Duodenal mucosa (tissue), 2 donors: ENCODE results near the gene BOD1L1.
"Not testable (repeated sequence)": the region's sequence is repeated elsewhere in the genome, so short reads cannot be mapped to it uniquely, and the experiment has no call there.

Experiments
- H3K27ac ChIP-seq: one replicate; pipeline ENCODE4 v1.7.0; 2013; ENCODE audit warnings: low read depth, low read length
- H3K27me3 ChIP-seq, 2 donors: one replicate each; pipeline ENCODE4 v1.7.0; 2013; ENCODE audit warnings: low read length in 2 of 2, control low read depth in 1 of 2; ENCODE audit not compliant: insufficient read depth in 2 of 2, control insufficient read depth in 1 of 2
- H3K36me3 ChIP-seq, 2 donors: one replicate each; pipeline ENCODE4 v1.7.0; 2013; ENCODE audit warnings: low read length in 2 of 2, control low read depth in 1 of 2; ENCODE audit not compliant: insufficient read depth in 2 of 2, control insufficient read depth in 1 of 2
- H3K4me1 ChIP-seq, 2 donors: one replicate each; pipeline ENCODE4 v1.7.0; 2013; ENCODE audit warnings: low read length in 2 of 2, control low read depth in 1 of 2; ENCODE audit not compliant: insufficient read depth in 2 of 2, control insufficient read depth in 1 of 2
- H3K4me3 ChIP-seq, 2 donors: one replicate each; pipeline ENCODE4 v1.7.0; 2013; ENCODE audit warnings: low read length in 2 of 2, low read depth in 1 of 2
- H3K9ac ChIP-seq, 2 donors: one replicate each; pipeline ENCODE4 v1.7.0; 2013; ENCODE audit warnings: low read length in 2 of 2, low read depth in 1 of 2
- H3K9me3 ChIP-seq, 2 donors: one replicate each; pipeline ENCODE4 v1.7.0; 2013; ENCODE audit warnings: low read length in 2 of 2, control low read depth in 1 of 2; ENCODE audit not compliant: control insufficient read depth in 1 of 2

The BOD1L1 gene

DNA sequence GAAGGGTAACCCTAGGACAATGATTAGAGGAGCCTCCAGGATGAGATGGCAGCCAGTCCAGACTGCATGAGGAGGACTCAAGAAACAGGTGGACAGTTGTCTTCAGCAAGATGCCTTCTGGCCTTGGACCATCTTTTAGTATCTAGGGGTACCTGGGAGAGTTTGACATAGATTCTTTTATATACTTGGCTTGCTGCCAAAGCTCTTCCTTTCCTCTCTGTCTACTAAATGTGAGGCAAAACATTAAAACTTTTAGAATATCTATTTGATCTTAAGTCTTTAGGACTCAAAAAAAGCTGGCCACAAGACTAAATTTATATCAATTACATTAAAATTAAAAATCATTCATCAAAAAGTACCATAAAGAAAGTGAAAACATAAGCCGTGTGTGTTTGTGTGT, 64.6 kb downstream of the BOD1L1 start:
- H3K36me3 ChIP-seq: peaks cover 0 to 4% of the 10 kb centered on the region in 2 donors
- H3K9me3 ChIP-seq: no peaks in the 10 kb centered on the region
- H3K9ac ChIP-seq: no peak overlapping the region
- H3K4me1 ChIP-seq: no peaks in the 10 kb centered on the region
- H3K4me3 ChIP-seq: no peak overlapping the region
- no peak overlapping the region for H3K27ac ChIP-seq
- H3K27me3 ChIP-seq: no peaks in the 10 kb centered on the region

DNA sequence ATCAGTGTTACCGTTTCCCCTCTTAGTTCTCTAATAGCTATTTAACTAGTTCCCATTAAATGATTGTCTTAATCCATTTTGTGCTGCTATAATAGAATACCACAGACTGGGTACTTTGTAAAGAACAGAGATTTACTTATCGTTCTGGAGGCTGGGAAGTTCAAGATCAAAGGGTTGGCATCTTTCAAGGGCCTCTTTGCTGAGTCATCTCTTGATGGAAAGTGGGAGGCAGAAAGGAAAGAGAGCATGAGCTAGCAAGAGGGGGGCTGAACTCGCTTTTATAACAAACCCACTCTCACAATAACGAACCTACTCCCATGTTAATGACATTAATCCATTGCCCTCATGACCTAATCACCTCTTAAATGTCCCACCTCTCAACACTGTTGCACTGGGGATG, 65.9 kb downstream of the BOD1L1 start:
- Histone ChIP-seq H3K9me3 (no peaks in the 10 kb centered on the region), H3K36me3 (no peaks in the 10 kb centered on the region), H3K27ac (no peak overlapping the region), H3K27me3 (no peaks in the 10 kb centered on the region), H3K9ac (no peak overlapping the region), H3K4me1 (no peaks in the 10 kb centered on the region), H3K4me3 (no peak overlapping the region)

DNA sequence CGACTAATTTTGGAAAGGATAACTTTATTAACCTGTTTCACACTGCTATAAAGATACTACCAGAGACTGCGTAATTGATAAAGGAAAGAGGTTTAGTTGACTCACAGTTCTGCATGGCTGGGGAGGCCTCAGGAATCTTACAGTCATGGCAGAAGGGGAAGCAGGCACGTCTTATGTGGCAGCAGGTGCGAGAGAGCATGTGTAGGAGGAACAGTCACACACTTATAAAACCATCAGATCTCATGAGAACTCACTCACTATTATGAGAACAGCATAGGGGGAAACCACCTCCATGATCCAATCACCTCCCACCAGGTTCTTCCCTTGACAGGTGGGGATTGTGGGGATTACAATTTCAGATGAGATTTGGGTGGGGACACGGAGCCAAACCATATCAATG, 67.4 kb downstream of the BOD1L1 start:
- H3K27ac ChIP-seq, H3K4me1 ChIP-seq, H3K36me3 ChIP-seq, H3K9me3 ChIP-seq, H3K9ac ChIP-seq, H3K4me3 ChIP-seq, H3K27me3 ChIP-seq: not testable (repeated sequence)

- Histone ChIP-seq H3K27ac (no peak overlapping the region), H3K4me3 (no peak overlapping the region), H3K9me3 (no peaks in the 10 kb centered on the region), H3K36me3 (no peaks in the 10 kb centered on the region), H3K27me3 (no peaks in the 10 kb centered on the region), H3K9ac (no peak overlapping the region), H3K4me1 (no peaks in the 10 kb centered on the region)
Observed at GRCh38 chr4:13559413-13559812, 68.1 kb downstream of the BOD1L1 start.

DNA sequence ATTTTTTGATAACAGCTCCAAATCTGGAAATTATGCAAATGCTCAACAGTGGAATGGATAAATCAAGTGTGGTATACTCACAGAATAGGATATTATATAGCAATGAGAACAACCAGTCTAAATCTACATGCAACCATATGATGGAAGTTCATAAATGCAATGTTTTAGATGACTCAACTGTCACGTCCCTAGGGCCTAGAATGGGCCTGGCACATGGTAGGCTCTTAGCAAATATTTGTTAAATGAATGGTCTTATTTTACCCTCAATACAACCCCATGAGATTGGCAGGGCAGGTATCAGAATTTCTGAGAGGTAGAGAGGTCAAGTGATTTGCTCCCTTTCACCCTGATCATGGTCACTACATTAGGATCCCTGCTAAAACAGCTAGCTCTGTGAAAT, 68.6 kb downstream of the BOD1L1 start:
- Histone ChIP-seq H3K9ac (no peak overlapping the region), H3K4me1 (no peaks in the 10 kb centered on the region), H3K27ac (no peak overlapping the region), H3K9me3 (no peaks in the 10 kb centered on the region), H3K27me3 (no peaks in the 10 kb centered on the region), H3K36me3 (no peaks in the 10 kb centered on the region), H3K4me3 (no peak overlapping the region)

DNA sequence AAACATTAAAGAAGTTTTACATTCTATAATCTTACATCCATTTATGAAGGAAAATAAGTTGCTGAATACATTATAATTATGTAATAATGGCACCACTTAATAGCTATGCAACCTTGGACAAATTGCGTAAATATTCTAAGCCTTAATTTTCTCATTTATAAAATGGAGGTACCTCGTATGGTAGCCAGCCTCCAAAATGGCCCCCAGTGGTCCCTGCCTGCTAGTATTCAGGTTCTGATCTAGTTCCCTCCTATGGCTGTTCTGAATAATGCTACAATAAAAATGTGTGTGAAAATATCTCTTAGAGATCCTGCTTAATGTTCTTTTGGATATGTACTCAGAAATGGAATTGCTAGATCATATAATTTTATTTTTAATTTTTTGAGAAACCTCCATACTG, 72.2 kb downstream of the BOD1L1 start:
- no peaks in the 10 kb centered on the region for H3K4me1 ChIP-seq
- no peaks in the 10 kb centered on the region for H3K9me3 ChIP-seq
- H3K9ac ChIP-seq: no peak overlapping the region
- peaks cover 0 to 3% of the 10 kb centered on the region in 2 donors for H3K27me3 ChIP-seq
- no peak overlapping the region for H3K4me3 ChIP-seq
- H3K36me3 ChIP-seq: no peaks in the 10 kb centered on the region
- no peak overlapping the region for H3K27ac ChIP-seq

GRCh38 chr4:13553081-13553480, 74.4 kb downstream of the BOD1L1 start:
- Histone ChIP-seq H3K4me1 (peaks cover 7% of the 10 kb centered on the region in 2 donors), H3K9me3 (no peaks in the 10 kb centered on the region), H3K27me3 (peaks cover 16 to 18% of the 10 kb centered on the region in 2 donors), H3K27ac (no peak overlapping the region), H3K36me3 (no peaks in the 10 kb centered on the region), H3K9ac (no peak overlapping the region), H3K4me3 (no peak overlapping the region)

GRCh38 chr4:13548984-13549546, 78.5 kb downstream of the BOD1L1 start:
- Histone ChIP-seq H3K4me3 (peak overlapping the region; percentile 62 to 63), H3K4me1 (peaks cover 11 to 19% of the 10 kb centered on the region in 2 donors), H3K9me3 (no peaks in the 10 kb centered on the region), H3K36me3 (no peaks in the 10 kb centered on the region), H3K27ac (no peak overlapping the region), H3K9ac (peak overlapping the region in 1 of 2 donors; percentile 15), H3K27me3 (peaks cover 43 to 47% of the 10 kb centered on the region in 2 donors)

GRCh38 chr4:13548059-13548983, 79.2 kb downstream of the BOD1L1 start:
- no peak overlapping the region for H3K27ac ChIP-seq
- H3K4me1 ChIP-seq: peaks cover 11 to 24% of the 10 kb centered on the region in 2 donors
- H3K9me3 ChIP-seq: no peaks in the 10 kb centered on the region
- peaks cover 50 to 55% of the 10 kb centered on the region in 2 donors for H3K27me3 ChIP-seq
- peak overlapping the region; percentile 50 to 65 for H3K4me3 ChIP-seq
- H3K36me3 ChIP-seq: no peaks in the 10 kb centered on the region
- no peak overlapping the region for H3K9ac ChIP-seq

DNA sequence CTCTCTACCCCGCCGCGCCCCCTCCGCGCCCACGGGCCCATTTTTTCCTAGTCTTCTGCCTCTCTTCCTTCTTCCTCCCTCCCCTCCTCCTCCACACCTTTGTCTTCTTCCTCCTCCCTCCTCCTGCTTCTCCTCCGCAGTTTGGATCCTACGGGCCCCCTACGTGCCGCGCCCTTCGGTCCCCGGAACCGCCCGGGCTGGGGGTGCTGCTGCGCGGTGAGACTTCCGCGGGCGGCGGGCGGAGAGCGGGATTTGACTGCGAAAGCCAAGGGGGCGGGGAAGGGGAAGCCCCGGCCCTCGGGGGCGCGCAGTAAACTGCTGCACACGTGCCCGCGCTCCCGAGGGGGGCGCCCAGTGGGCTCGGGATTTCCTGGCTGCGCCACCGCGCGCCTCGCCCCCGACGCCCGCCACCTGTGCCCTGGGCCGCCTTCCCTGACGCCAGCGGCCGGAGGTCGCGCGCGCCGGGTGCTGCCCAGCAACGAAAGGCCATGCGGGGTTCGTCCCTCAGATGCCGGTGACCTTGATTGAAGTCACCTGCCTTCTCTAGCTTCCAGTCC, 80.0 kb downstream of the BOD1L1 start:
- H3K27ac ChIP-seq: no peak overlapping the region
- H3K27me3 ChIP-seq: peaks cover 57 to 62% of the 10 kb centered on the region in 2 donors
- peaks cover 11 to 25% of the 10 kb centered on the region in 2 donors for H3K4me1 ChIP-seq
- no peak overlapping the region for H3K9ac ChIP-seq
- H3K9me3 ChIP-seq: no peaks in the 10 kb centered on the region
- H3K36me3 ChIP-seq: no peaks in the 10 kb centered on the region
- H3K4me3 ChIP-seq: peak overlapping the region; percentile 50 to 65
